MM.1S (cell line): ENCODE data around the gene TBC1D10A.

ENCODE experiments used
- CTCF ChIP-seq: fragments of 300-600 bp; sonication (generic); IDR thresholded peaks from 2 replicates; pipeline ENCODE4 v1.5.1; 2016; ENCODE audit warnings: antibody characterized with exemption, low read length, mixed read lengths
- EZH2 ChIP-seq: fragments of 300-600 bp; sonication (generic); optimal IDR thresholded peaks from 2 replicates; pipeline ENCODE3; 2017; ENCODE audit warnings: low read depth, mild to moderate bottlenecking, antibody characterized with exemption, low read length, mixed read lengths

GRCh38 chr22:30292069-30292970 is 34.4 kb downstream of the TBC1D10A start:
- TF ChIP-seq CTCF (no peak), EZH2 (no peak)
